Activated CD4-positive, alpha-beta T cell treated with anti-CD3 and anti-CD28 coated beads, Interleukin-2, amount 50 U/mL, for 16 hours (primary cell): ENCODE results near the gene PERCC1.
"Not testable (repeated sequence)": the region's sequence is repeated elsewhere in the genome, so short reads cannot be mapped to it uniquely, and the experiment has no call there.

ENCODE experiments used
- DNase-seq: peaks from one replicate; pipeline ENCODE4 v3.0.0-alpha.2; 2020

The PERCC1 gene

DNA sequence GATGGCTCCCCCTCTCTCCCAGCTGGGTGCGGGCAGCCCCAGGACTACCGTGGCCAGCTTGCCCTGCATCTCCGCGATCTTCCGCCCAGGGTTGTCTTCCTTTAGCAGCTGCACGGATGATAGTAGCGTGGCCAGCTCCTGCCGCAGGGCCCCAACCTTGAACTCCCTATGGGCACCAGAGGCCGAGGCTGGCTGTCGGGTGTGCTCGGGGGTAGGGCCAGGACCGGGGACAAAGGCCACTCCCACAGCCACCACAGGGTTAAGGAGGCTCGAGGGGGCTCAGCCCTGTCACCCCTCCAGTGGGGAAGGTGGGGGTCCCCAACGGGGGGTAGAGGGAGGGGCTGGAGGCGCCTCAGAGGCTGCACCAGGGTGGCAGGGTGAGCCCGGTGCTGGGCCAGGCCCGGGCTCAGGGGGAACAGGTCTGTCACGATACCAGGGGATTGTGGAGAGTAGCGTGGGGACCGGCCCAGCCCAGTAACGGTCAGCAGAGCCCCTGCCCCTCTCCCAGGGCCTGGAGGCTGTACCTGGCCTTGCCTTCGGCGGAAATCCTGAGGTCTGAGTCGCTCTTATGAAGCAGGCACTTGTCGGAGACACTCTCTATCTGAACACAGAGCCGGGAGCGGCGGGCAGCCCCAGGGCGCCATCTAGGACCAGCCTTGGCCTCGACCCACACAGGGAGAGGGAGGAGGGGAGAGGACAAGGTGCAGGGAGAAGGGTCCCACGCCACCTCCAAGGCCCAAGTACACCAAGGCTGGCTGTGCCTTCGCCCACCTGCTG is 5.2 kb downstream of the PERCC1 start:
- no peak for DNase-seq

DNA sequence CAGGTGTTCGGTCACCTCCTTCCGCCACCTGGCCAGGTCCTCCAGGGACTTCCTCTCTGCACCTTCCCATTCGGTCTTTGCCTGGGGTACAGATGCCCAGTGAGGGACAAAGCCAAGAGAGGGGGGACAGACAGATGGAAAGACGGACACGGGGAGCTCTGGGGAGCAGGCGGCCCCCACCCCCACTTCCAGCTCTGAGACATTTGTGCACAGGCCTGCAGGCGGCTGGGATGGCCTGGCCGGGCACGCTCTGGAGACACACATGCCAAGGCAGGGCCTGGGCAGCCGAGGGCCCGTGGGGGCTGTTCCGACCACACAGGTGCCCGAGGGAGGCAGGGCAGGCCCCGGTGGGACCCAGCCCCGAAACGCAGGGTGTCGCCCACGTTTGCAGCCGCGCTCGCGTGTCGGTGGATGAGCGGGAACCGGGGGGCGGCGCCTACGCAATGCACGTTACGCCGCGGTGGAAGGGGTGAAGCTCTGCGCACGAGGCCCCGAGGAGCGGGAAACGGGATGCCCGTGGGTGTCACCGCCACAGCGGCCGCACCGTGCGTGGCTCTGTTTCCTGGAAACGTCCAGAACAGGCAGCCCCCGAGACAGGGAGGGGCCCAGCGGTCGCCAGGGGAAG is 6.0 kb downstream of the PERCC1 start:
- no peak for DNase-seq

DNA sequence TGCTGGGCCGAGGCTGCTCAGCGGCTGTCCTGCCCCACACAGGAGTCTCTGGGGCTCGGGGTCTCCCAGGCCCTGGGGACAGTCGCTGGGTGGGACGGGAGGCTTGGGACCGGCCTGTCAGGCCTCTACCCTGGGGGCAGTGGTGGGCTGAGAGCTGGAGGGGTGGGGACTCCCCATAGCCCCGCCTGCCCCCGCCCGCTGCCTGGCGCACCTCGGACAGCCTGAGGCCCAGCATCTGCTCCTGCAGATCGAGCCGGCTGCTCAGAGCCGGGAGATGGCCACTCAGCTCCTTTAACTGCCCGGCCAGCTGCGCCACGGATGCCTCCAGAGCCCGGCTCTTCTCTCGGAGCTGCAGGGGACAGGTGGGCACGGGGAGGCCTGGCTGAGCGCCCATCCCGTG is 6.7 kb downstream of the PERCC1 start:
- no peak for DNase-seq

DNA sequence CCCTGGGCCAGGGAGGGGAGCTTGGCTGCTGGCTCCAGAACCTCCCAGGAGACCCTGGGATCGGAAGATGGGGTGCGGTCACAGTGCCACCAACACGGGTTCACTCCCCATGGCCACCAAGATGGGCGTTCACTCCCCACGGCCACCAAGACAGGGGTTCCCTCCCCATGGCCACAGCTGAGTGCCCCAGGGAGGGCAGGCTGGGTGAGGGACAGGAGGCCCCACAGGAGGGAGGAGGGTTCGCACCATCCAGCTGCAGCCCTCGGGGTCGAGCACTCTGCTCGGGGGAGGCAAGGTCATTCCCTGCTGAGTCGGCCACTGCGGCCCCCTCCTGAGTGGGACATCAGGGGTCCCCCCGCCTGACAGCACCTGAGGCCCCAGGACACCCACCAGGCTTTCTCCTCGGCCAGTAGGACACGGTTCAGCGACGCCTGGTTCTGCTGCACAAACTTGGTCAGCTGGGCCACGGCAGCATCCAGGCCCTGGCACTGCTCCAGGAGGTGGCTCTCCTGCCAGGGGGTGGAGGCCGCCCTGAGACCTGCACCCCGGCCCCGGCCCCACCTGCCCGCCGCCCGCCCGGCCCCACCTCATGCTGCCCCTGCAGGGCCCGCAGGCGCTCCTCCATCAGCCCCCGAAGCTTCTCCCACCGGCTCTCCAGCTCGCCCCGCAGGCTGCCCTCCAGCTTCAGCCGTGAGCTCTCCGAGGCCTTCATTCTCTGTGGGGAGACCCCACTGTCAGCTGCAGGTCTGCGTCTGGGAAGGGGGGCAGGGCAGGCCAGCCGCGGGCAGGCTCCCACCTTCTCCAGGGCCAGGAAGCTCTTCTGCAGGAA is 7.6 kb downstream of the PERCC1 start:
- no peak for DNase-seq

DNA sequence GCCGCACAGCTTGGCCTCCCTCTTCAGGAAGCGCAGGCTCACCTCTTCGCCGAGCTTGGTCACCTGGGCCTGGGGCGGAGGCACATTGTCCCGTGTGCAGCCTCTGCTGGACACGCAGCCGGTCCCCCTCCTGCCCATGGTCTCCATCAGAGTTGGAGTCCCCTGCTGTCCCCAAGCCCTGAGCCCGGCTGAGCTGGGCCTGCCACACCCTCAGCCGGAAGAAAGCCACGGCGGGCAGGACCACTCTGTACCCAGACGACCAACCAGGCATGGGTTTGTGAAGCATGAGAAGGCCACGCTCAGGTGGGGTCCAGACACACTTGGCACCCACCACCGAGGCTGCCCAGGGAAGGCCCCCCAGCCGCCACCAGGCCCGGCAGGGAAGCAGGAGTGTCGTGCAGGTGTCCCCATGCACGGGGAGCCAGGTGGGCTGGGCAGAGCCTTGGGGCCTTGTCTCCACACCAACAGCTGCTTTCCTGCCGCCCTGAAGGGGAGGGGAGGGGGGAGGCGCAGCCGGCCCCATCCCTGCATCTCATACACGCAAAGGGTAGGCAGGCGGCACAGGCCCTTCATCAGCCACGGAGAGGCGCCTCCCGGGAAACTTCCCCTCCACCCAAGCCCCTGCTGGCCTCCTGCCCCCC is 8.3 kb downstream of the PERCC1 start:
- DNase-seq, result no peak

DNA sequence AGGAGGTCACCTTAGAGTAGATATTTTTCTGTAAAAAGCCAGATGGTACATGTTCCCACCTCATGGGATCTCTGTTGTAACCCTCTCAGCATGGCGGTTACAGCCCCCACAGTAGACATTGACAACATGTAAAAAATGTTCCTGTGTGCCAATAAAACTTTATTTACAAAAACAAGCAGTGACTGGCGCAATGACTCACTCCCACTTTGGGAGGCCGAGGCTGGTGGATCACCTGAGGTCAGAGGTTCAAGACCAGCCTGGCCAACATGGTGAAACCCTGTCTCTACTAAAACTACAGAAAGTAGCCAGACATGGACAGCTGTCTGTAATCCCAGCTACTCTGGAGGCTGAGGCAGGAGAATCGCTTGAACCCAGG is 8.8 kb downstream of the PERCC1 start:
- DNase-seq, result not testable (repeated sequence)

DNA sequence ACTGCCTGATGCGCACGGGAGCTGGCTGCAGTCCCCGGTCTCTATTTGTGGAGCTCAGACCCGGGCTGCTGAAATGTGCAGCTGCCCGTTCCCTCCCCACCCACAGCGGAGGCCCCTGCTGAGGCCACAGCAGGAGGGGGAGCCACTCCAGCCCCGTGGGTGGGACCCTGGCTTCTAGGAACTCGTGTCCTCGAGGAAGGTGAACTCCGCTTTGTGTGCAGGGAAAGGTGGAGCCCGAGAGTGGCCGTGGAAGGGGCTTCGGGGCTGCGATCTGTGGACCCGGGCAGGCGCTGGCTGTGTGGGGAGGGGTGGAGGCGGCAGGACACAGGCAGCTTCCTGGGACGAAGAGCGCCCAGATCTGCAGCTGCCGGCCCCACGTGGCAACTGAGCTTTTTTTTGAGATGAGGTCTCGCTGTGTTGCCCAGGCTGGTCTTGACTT is 10.5 kb downstream of the PERCC1 start:
- DNase-seq, result no peak

DNA sequence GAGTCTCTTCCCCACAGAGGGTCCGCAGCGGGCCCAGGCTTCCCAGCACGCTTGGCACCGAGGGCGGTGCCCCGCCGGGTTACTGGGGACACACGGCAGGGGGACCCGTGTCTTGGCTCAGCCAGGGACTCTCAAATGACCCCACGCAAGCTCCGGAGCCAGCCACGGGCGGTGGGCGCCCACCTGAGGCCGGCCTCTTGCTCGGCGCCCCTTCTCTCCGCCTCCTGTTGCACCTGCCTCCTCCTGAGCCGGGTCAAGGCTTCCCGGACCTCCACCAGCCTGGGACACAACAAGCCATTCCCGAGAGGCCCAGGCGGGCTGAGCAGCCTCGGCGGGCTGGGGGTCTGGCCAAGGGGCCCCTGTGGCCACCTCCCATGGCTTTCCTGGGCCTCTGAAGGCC is 11.8 kb downstream of the PERCC1 start:
- DNase-seq, result no peak

DNA sequence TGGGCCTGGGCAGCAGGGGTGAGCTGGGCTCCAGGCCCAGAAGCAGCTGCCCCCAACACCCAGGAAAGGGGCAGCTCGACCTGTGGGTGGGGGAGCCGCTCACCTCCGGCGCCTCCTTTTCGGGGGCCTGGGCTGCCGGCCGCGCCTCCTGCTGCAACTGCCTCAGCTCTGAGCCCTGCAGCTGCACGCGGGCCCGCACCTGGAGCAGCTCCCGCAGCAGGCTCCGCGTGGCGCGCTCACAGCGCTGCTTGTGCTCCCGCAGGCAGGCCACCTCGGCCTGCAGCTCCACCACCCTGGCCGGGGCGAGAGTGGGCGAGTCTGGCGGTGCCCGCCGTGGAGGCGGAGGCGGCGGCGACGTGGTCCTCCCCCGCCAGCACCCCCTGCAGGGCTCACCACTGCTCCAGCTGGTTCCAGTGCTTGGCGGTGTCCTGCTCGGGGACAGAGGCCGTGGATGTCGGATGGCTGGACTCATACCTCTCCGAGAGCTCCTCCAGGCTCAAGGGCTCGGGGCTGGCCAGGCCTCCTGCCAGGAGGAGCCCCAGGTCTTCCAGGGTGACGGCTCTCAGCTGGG is 12.6 kb downstream of the PERCC1 start:
- no peak for DNase-seq

DNA sequence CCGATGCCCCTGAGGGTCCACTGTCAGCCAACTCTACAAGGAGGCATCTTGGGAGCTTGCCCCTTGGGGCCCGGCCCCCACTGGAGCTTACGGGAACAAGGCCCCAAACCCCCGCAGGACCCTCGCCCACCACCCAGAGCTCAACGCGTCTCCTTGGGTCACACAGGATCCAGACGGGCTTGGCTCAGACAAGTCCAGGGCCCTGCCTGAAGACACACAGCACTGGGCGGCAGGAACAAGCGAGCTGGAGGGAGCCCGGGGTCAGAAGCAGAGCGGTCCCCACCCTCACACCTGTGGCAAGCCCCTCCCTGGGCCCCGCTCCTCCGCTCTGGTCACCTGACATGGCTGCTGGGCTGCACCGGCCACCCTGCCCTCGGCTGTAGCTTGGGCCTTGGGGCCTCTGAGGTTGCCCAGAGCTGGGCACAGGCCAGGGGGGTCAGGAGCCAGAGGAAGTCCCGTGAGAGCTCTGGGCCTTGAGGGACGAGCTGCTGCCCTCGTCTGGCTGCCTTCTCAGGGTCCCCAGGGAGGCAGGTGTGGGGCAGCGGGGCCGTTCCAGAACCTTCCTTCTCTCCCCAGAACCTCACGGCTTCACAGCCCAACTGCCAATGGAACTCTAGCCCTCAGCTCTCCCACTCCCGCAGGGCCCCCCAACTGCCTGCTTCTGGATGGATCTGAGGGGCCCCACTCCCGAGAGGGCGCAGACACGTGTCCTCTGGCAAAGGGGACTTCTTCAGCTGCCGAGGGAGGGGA is 13.3 kb downstream of the PERCC1 start, which contains the start of gene CCDC154:
CCDC154 (minus strand) TSS at position 577 of the 750 bp plus-strand sequence; CDS start at position 343, 234 bp downstream.
- no peak for DNase-seq

DNA sequence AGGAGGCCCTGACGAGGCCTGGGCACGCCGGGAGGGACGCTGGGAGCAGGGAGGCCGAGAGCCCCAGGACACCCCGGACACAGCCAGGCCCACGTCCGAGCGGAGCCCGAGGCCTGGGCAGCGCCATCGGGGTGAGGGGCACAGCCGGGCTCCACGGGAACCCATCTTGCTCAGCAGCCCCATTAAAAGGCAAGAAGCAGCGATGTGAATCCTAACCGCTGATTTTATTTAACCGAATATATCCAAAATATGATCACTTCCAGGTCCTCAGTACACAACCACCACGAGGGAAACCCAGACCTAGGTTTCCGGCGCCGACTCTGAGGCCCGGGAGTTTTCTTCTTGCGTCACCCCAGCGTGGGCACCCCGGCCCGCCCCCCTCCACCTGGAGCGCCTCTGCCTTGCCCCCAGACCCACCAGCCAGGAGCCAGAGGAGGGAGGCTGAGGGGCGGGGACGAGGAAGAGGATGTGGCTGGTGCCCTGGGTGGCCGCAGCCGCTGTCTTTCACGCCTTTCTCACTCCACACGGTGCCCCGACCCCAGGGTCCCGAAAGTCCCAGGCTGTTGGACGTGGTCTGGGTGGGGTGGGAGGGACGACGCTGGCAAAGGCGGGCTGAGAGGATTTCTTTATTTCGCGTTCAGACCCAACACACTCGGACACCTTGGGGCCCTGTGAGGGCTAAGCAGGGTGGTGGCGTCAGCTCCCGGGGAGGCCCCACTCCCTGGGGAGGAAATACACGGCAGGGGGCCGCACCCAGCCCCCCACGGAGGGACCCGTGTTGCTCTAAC is 14.0 kb downstream of the PERCC1 start:
- DNase-seq, result no peak

DNA sequence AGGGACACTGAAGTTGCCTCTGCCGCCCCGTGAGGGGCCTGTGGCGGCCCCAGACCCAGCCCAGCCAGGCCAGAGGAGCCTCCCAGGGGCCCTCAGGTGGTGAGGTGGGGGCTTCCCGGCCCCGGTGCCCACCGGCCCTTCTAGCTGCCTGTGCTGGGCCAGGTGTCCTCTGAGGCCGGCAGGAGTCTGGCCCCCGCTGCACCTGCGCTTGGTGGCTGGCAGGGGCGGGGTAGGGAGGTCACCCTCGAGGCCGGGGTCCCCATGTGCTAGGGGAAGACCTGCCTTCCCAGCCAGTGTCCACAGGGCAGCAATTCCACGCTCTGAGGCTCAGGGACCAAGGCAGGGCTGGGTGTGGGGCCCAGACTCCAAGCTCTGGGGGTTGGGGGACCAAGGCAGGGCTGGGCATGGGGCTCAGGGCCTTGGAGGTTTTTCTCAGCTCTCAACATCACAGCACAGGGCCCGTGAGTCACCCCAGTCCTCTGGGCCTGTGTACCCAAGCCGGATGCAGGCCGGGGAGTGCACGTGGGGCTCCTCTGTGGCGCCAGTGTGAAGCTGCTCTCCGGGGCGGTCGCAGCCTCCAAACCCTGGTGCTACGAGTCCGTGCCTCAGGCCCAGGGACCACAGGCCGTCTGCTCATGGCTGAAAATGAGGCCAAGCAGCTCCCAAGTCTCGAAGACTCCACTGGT is 14.8 kb downstream of the PERCC1 start:
- DNase-seq, result no peak

DNA sequence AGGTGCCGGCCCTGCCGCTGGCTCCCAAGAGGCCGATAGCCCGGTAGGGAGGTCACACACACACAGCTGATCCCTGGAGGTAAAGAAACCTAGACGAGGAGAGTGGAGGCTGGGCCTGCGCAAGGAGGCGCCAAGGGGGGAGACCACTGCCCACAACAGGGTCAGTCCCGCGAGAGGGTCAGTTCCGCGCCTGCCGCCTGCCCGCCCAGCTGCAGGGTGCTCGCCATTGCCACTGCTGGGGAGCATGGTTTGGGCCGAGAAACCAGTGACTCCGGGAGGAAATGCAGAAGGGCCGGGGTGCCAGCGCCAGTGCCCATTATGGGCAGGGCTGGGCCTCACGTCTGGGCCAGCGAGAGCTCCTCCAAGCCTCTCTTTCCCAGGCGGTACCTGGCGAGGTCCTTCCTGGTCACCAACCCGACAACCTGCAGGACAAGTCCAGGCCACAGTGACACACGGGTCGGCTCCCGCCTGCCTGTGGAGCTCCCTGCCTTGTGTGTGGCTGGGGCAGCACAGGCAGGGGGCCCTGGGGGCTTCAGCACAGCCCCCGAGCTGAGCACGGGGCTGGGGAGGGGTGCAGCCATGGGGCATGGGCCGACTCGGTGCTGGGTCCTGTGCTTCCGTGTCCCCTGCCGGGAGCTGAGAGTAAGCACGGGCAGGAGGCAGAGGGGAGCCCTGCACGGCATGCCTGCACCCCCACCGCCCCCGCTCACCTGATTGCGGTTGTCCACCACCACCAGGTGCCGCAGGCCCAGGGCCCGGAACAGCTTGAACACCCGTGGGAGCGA is 15.6 kb downstream of the PERCC1 start:
- no peak for DNase-seq

DNA sequence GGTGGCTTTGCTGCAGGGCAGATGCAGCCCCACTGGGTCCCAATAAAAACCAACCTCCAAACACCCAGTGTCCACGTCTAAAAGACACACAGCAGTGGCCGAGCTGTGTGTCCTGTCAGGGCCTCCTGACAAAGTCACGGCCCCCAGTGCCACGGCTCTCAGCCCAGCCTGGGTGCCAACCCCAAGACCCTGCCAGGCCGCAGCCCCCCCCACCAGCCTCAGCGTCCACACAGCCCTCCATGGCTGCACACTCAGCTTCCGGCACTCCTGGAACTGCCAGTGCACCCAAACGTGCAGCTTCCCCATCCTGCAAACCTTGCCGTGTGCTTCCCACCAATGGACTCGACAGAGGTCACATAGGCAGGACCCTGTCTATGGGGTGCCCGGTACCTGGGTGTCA is 17.1 kb downstream of the PERCC1 start:
- DNase-seq, result no peak

DNA sequence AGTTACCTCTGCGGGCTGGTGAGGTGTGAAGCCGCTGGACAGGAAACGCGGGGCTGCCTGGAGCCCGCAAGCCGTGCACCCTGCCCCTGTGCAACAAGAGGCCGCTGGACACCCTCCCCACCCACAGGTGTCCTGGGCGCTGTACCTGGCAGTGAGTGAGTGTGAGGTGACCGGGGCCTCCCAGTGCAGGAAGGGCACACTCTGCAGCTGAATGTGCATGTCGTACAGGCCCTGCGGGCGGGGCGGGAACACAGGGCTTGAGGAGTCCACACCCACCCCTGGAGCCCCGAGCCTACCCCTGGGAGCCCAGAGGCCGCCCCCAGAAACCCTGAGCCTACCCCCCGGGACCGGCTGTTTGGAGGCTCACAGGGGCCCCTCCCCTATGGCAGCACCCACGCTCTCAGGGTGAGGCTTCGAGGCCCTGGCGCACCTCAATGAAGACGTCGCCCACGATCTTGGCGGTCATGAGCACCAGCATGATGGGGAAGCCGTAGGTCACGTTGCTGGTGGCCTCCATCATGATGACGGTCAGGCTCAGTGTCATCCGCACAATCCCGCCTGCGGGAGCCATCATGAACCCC is 17.7 kb downstream of the PERCC1 start:
- DNase-seq, result no peak

DNA sequence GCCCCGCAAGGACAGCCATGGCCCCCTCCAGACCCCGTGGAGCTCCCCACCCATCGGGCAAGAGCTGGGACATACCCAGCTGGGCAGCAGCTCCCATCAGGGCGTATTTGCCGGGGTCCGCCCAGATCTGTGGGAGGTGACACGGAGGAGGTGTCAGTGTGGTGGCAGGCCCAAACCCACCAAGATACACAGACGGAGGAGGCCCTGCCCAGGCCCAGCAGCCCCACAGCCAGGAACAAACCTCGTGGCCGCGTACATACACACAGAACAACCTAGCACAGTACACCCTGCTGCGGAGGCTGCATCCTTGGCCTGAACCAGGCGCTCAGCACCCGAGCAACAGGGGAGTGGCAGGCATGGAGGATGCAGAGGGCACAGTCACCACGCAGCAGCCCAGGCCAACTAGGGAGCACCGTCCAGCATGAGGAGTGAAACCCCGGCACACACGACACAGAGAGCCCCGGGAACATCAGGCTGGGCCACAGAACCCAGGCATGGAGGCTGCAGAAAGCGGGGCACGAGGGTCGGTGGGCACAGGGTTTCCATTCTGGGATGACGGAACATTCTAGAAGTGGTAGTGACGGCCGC is 18.4 kb downstream of the PERCC1 start:
- DNase-seq, result no peak

DNA sequence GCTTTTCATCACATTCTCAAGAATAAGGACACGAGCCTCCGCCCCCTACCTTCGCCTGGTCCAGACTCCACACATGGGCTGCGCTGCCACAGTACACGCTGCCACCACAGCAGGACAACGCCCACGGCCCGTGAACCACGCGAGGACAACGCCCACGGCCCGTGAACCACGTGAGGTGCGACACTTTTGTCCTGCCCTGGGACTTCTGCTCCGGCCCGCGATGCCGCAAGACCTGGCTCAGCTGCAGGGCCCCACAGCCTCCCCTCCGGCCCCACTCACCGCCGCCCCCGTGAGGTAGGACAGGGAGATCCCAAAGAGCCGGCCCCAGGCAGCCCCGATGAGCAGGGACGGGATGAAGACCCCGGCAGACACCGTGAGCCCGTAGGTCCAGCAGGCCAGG is 19.3 kb downstream of the PERCC1 start:
- no peak for DNase-seq

DNA sequence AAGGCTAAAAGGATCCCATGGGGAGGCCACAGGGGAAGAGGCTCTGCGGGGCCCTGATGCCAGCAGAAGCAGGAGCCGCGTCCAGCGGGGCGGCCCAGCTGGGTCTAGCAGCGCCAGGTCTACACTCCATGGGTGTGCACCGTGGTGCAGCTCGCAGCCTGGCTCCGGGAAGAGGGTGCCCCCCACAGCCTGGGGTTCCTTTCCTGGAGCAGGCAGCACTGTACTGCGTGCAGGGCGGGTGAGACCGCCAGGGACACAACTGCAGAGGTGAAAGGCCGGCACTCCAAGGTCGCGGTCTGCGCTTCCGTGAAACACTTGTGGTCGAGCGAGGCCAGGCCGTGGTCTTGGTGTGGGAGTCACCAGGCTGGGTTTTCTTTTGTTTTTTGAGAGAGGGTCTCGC is 20.0 kb downstream of the PERCC1 start:
- no peak for DNase-seq
